NCI-H187 treated with DMSO at 0.1 percent for 48 hours (cell line): Measurements from ENCODE around the gene STAT5B.
A peak's percentile ranks its signal among the peaks of the same experiment; 100 is the strongest.

Experiments
- DNase-seq: peaks from one replicate; lab custom pipeline; 2025; lab: John Stamatoyannopoulos, UW

The STAT5B gene

DNA sequence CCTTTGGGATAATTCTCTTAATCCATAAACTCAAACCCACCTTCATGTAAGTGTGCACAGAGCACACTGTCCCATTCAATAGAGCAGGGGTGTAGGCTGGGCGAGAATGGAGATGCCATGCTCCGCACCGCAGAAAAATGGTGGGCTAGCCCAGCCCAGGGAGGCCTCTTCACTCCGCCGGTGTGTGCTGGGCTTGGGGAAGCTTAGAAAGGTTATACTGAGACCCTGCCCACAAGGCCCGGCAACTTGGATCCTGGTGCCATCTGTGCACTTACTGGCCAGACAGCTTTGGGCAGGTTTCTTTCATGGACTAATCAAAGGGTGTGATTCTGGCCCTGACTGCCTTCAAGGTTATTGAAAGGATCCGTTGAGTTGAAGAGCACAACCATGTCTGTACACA, 8.4 kb upstream of the STAT5B start:
- DNase-seq = no peak

DNA sequence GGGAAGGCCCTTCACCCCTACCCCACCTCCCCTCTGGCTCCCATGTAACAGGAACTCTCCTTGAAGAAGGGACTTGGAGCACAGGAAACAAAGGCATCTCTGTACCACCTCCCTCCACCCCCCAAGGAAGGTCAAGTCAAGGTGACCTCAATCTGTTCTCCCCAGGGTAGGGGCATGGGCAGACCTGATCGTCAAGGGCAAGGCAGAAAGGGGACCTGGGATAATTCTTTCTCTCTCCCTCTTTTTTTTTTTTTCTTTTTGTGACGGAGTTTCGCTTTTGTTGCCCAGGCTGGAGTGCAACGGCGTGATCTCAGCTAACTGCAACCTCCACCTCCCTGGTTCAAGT, 7.8 kb upstream of the STAT5B start:
- DNase-seq = no peak

DNA sequence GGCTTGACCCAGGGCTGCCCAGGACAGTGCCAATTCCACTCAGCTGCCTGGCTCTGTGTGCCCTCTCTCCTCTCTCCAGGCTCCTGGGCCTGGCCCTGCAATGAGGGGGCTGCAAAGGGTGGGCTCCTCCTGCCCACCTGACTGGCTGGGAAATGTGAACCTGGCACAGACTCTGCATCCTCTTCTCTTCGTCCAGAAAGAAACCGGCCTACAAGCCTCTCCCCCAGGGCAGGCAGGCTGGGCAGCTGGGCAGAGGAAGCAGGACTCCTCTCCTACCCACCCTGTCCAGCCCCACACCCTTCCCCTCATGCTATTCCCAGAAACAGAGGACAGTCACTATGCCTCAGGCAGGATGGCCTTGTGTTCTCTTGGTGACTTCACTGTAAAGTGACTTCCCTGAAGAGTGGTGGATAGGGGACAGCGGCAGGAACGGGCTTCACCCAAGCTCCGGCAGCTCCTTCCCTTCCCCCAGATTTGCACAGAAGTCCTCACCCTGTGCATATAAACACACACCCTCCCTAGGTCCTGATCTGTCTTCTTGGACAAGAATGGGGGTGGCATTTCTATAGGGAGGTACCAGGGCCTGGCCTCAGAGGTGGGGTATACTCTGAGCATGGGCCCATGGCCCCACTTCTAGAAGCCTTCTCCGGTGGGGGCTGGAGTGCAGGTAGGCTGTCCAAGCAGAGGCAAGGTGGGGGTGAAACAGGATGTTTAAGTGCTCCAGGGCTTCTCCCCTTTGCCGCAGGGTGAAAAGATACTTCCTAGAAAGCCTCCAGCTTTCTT, 7.2 kb upstream of the STAT5B start:
- no peak for DNase-seq

DNA sequence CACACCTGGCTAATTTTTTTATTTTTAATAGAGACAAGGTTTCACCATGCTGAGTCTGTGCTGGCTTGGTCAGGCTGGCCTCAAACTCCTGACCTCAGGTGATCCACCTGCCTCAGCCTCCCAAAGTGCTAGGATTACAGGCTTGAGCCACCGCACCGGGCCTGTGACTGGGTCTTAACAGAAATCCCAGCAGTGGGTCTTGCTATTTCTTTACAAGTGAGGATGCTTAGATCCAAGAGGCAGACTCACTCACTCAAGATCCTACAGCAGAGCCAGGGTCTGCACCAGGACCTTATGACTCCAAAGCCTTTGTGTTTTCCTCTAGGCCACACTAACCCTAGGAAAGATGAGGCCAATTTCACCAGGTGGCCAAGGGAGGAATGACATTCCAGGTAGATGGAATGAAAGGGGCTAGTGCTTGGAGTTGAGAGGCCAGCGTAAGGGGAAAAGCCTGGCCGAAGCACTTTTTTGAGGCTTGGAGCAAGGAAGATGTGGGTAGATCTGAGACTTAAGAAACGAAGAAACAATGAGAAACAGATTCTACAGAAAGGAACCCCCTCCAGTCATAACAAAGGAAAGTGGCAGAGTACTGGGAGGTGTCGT, 6.4 kb upstream of the STAT5B start:
- no peak for DNase-seq

DNA sequence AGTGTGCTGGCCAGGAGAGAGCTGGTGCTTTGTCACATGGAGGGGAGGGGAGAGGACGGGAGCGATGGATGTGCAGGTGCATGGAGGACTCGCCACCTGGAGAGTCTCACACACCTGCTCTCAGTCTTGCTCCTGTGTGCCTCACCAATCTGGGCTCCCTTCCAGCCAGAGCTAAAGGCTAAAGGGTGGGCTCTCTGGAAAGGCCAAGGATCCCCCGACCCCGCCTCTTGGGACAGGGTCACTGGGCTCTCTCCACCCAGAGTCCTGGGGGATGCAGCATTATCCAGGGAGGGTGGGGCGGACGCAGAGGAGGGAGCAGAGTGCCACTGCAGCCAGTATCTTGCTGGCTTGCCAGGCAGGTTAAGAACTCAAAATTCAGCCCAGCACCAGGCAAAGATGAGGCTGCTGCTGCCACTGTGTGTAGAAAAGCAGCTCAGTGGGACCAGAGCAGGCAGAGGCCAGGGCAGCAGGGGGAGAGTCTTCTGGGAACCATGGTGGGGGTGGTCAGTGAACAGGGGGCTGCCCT, 5.4 kb upstream of the STAT5B start:
- peak; percentile 57 for DNase-seq

DNA sequence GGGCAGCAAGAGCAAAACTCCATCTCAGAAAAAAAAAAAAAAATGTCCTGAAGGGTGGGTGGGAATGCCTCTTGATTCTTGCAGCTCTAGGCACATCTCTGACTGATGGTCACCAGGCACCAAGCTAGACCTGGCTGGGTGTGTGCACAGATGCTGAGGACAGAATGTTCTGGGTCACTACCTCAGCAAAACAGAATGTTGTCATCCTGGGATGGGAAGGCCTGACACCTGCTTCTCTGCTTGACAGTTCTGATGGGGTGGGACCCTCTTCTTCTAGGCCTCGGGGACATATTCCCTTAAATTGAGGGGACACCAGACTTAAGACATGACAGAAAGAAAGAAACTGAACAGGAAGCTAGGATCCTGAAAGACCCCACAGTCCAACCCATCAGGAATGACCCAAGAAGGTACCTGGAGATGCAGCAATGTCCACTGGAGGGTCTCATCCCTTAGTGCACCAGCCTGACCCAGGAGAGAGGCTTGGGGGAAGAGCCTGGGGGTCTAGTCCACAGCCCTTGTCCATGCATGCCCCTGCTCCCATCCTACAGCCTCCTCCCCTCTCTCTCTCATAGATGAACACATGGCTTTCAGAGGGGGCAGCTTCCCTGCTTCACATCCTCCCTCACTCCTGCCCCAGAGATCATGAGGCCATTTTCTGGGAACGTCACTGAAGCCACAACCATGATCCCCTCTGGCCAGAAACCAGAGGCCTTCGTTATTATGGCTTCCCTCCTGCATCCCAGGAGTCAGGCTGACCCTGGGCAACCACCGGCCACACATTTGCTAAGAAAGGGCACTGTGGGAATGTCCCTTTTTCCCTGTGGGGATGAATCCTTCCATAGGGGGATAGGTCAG, 3.8 kb upstream of the STAT5B start:
- DNase-seq = no peak

DNA sequence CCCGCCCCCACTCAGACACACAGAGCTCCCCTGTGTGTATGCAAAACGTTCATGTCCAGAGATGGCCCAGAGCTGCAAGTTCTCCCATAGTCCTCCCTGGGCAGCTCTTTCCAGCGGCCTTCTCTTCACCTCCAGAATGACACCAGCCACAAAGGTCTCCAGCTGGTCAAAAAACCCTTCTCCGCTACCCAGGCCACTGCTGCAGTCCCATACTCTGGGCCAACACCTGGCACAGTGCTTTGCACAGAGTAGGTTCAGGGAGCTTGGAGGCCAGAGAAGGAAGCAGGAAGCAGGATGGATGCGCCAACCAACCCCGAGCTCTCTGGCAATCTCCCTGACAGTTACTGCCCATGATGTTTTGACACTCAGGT, 1.1 kb upstream of the STAT5B start:
- DNase-seq = no peak

DNA sequence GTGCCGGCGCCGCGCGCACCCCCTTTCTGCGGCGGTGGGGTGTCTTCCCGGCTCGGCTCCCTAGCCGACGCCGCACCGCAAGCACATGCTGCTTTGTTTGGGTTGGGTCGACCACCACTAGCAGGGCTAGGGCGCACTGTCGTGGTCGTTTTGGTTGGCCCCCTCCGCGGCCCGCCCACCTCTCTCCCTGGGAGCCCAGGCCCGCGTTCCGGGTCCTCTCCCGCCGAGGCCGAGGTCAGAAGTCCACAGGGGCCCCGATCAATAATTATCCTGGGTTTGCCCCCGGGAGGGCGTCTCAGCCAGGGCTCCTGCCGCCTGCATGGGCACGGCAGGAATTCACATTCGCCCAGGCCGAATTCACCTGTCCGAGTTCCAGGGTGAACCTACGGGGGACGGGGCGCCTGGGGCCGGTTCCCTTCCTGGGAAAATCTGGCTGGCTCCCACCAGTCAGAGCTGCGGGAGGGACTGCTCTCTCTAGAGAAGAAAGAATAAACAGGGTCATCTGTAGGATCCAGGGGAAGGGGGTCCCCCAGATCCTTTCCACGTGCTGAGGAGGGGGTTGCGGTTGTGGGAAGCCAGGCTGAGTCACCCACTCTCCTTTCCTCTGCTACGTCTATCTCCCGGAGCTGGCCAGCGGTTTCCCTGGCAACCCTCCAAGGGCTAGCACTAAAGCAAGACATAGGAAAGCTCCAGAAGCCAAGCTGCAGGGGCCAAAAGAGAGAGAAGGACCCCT, 584 bp upstream of the STAT5B start:
- no peak for DNase-seq

DNA sequence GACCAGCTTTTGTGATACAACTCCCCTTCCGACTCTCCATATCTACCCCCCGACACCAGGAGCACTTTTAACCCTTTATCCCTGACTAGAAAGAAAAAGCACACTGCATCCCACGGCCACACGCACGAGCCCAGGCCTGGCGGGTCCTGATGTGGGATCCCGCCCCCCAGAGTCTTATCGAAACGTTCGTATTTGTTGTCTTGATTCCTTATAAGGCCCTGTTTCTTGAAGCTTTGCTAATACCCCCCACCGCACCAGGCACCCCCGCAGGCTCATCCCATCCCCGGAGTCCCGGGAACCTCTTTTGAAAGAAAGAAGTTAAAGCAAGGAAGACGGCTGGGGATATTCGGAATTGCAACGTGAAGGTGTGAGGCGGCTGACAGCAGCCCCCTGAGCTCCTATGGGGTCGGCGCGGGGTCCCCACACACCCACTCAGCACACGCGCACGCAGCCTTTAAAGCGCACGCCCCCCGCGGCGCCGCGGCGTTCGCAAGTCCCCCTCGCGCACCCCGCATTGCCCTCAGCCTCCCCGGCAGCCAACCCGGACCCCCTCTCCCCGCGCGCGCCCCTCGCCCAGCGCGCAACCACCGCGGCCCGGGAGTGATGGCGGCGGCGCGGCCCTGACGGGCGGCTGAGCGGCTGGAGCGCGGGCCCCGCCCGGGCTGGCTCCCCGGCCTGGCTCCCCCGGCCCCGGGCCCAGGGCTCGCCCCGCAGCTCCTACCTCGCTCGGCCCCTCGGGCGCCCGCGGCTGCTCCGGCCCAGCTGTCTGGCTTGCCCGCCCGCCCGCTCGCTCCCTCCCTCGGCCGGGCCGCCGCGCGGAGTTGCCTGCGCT, 448 bp downstream of the STAT5B start:
- DNase-seq = no peak

DNA sequence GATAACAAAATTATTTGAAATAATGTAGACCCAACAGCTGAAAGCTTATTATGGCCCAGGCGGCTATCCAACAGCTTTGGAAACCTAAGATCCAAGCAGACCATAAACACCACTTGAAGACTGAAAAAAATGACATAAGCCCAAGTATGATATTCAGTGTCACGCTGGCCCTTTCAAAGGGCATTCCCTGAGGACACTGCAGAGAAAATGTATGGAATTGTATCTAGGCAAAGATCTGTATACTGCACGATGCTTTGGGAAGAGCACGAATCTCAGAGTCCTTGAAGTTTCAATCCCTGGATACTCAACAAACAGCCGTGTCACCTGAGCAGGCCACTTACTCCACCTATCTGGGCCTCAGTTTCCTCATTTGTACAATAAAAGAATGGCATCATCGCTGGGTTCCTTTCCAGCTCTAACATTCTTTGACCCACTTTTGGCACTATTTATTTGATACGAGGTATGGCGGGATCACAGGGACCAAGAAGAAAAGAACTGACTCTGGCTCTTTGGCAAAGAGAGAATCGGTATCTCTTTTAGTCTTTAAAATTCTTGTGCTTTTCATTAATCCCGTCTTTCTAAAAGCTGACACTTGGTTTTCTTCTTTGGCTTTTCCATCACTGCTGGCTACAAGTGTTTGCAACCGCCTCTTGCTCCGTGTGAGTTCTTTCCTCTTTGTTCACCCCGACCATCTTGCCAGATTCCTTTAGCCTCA, 1.2 kb downstream of the STAT5B start:
- DNase-seq = no peak

DNA sequence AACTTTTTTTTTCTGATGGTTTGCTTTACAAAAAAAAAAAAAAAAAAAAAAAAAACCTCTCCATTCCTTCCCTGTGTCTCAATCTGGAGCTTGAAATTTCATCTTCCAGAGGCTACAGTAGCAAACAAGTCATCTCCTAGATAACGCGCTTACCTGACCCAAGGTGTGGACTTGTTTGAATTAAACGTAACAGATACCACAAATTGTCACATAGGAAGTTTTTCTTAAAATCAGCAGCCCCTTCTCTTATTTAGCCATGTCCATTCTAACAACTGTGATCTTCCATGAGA, 2.0 kb downstream of the STAT5B start:
- DNase-seq = no peak

DNA sequence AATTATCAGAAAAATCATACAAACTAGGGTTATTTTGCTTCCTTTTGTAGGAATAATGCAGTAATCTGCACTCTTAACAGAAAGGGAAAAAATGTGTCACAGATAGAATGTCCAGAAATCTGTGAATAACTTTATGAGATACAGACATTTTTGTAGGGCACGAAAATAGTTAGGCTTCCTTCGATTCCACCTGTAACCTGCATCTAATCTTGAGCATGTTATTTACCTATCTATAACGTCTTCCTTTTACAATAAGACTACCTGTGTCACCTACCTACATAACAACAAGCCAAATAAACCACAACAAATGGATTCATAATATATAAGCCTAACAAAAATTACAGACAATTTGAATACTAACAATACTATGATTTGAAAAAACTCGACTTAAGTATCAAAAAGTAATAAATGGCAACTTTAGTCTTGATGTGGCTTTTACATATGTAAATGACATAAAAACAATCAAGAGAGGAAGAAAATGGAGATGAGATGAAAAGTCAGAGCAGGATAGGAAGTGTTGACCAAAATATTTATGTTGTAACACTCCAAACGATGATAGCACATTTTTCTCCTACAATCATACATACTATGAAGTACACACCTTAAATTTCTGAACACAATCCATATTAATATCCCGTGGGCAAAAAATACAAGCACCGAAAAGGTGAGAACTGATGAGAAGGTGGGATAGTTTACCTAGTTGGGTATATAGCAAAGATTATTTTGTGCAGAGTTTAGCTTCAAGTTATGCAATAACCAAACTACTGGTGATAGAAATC, 2.5 kb downstream of the STAT5B start:
- DNase-seq = no peak

DNA sequence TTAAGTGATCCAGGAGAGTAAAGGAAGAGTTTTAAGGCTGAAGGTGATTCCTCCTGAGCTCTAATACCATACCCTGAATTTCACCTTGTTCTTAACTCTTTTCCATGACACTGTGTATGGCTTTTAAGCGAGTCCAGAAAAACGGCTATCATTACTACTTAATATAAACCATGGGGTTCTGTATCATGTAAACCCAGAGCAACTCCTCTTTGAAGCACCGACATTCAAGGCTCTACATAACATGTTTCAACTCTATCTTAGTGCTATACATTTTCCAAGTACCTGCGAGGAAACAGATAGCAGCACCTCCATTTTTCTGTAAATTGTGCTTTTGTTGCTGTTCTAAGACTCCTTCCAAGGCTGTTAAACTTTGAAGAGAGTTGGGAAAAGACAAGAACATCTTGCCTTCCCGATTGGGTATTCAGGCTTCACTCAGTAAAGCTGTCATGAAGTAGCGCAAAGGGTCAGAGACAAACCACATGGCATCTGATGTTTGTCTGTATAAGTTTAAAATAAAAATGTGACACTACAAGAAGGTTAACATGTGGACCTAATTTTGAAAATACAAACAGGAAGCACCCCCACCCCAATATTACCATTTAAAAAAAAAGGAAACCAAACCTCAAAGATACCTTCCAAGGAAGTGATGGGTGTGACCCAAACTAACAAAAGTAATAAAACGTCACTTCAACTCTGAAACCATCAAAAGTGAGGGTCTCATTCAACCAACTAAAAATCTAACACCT, 3.9 kb downstream of the STAT5B start:
- DNase-seq = no peak

DNA sequence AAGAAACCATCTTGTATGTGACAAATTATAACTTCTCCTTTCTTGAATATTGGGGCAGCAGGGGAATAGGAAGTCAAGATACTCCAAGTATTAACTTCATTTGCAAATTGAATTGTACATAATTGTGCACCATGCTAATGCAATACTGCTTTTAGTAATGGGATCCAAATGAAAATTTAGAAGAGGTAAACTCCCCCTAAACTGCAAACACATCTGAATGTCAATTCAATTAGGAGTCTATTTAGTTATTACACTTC, 4.5 kb downstream of the STAT5B start:
- no peak for DNase-seq

DNA sequence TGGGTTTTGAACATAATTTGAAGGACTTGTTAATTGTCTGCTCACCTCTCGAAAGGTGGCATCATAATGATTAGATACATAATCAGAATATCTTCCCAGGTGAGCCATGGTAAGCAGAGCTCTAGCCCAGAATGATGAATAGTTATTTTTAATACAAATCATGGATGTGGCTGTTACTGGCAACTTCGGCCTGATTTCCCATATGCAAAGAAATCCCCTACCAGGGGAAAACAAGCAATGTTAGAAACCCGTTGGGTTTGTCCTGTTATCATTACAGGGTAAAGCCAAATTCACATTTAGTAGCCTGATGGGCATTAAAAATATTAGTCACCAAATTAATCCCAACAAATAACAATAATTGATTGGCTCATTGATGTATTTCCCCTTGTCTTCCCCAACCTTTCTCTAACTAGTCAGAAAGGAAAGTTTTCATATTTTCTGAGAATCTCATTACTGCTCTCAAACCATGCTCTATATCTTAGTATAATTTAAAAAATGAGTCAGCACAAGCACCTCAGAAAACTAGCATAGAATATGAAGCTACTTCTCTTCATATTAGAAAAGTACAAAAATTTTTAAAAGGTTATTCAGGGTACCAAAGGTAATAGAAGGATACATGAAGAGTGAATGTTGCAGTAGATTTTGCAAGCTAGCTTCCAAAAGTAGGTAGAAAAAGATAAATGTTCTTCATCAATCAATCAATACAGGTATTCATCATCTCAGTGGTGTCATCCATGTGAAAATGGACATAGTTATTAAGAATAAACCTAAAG, 5.0 kb downstream of the STAT5B start:
- no peak for DNase-seq

DNA sequence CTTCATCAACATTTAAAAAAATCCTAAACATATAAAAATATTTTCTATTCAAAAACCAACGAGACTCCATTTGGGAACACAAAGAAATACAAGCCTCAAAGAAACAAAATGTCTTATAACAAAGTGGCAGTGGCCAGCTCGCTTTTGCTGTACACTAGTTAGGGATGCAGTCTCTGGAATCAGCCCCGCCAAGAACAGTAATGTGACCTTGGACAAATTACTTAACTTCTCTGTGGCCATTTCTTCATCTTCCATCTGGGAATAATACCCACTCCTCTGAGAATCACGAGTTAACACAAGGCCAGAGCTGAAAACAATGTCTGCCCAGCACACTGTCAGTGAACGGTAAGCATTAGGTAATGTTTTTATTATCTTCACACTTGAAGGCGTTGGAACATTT, 5.6 kb downstream of the STAT5B start:
- no peak for DNase-seq

DNA sequence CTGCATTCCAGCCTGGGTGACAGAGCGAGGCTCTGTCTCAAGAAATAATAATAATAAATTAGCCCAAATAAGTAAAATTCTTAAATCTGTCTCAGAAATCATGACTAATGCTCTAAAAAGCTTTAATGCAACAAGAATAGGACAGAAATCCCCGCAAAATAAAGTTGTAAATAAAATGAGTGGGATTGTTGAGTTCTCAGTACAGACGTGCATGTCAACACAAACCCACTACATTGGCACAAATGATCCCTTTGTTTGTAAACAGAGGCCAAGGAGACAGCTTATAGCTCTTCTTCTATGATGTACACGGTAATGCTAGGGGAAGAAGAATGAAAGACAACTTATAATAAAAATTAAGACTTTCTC, 6.0 kb downstream of the STAT5B start:
- DNase-seq = no peak

DNA sequence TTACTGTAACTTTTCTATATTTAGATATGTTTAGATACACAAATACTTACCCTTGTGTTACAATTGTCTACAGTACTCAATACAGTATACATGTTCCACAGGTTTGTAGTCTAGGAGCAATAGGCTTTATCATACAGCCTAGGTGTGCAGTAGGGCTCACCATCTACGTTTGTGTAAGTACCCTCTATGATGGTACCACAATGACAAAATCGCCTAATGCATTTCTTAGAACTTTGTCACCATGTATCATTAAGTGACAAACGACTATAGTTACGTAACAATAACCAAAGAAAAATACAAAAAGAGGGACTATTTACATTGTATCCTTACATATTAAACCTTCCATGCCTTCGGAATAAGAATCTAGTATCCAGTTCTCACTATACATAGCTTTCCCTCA, 8.0 kb downstream of the STAT5B start:
- no peak for DNase-seq
